LNCAP (cell line): ENCODE measurements around the gene KPNA1.

Experiments
- CTCF ChIP-seq: fragments of 450-650 bp; IDR thresholded peaks from 2 replicates; pipeline ENCODE4 v1.5.1; 2017; ENCODE audit warnings: mild to moderate bottlenecking

Gene KPNA1

GRCh38 chr3:122516846-122517360 is 2.2 kb upstream of the KPNA1 start:
- TF ChIP-seq CTCF, result no peak

- TF ChIP-seq CTCF, result no peak
These were observed 1.1 kb upstream of the KPNA1 start for GRCh38 chr3:122515870-122516269.

GRCh38 chr3:122515020-122515468 is 305 bp upstream of the KPNA1 start:
- TF ChIP-seq CTCF, result no peak

- TF ChIP-seq CTCF, result no peak
These were observed 1.2 kb downstream of the KPNA1 start for GRCh38 chr3:122513386-122514122.

GRCh38 chr3:122512284-122512683 is 2.5 kb downstream of the KPNA1 start:
- no peak for TF ChIP-seq CTCF

GRCh38 chr3:122510878-122511535 is 3.7 kb downstream of the KPNA1 start:
- no peak for TF ChIP-seq CTCF

- no peak for TF ChIP-seq CTCF
These were observed 6.4 kb downstream of the KPNA1 start for GRCh38 chr3:122508135-122508914.
